ENCODE measurements around the gene PDXK. TPM values are rescaled to one million over a fixed set of nuclear protein-coding genes. Genes with fewer than 3 reads are reported as not detected.

Gene PDXK
- total and polyA plus RNA-seq, 2 donors (not counting 3 experiments of a cell fraction or from before 2014, with no cell fraction given): 44.2 to 59.1 TPM

- BruUV-seq (replicated peaks): no TSS peak
- H3K27me3 ChIP-seq (ENCODE audit: control insufficient read depth in 2 of 2, insufficient read depth in 2 of 2, low read length in 2 of 2): no peaks in the 10 kb centered on the region
- peaks cover 29% of the 10 kb centered on the region for H3K79me2 ChIP-seq (ENCODE audit: control insufficient read depth, insufficient read depth, low read length)
- DNase-seq (ENCODE audit: low read depth, low spot score): no peak
- no peaks in the 10 kb centered on the region for H4K20me1 ChIP-seq (replicated peaks; ENCODE audit: control insufficient read depth, extremely low read depth, insufficient read depth, low read length)
- ChIA-PET POLR2A (no interaction called here), CTCF (no interaction called here)
- intact Hi-C loops (cut with micrococcal nuclease) (no loop called here), dilution Hi-C loops (cut with MboI; ENCODE audit: extremely low pct_ligation_motif_present, low sequenced_read_pairs) (no loop called here)
- H3K4me3 ChIP-seq (replicated peaks in 1 of 3; ENCODE audit: insufficient read depth in 1 of 3, low read depth in 1 of 3, low read length in 3 of 3): no peak overlapping the region
- no peak overlapping the region for H2AFZ ChIP-seq (ENCODE audit: low read depth, low read length)
- H3K4me2 ChIP-seq (ENCODE audit: insufficient read depth, low read length): no peak overlapping the region
- no peaks in the 10 kb centered on the region for H3K9me1 ChIP-seq (replicated peaks; ENCODE audit: control insufficient read depth, extremely low read depth, insufficient read depth, low read length)
- FAIRE-seq: no peak
- no peak overlapping the region for H3K9ac ChIP-seq (replicated peaks; ENCODE audit: extremely low read depth, insufficient read depth, low read length)
- H3K27ac ChIP-seq (ENCODE audit: insufficient read depth, low read depth, low read length): no peak overlapping the region
- no peaks in the 10 kb centered on the region for H3K9me3 ChIP-seq (replicated peaks; ENCODE audit: control insufficient read depth, insufficient read depth, low read length)
- TF ChIP-seq JUN (IDR thresholded peaks at IDR 0.05; ENCODE audit: borderline replicate concordance, insufficient read depth, insufficient read length, low read depth) (no peak), MAX (IDR thresholded peaks at IDR 0.05; ENCODE audit: insufficient read depth, insufficient read length) (no peak), CTCF (IDR thresholded peaks at IDR 0.05; ENCODE audit: extremely low read depth in 1 of 2, insufficient read depth in 1 of 2, low read depth in 1 of 2, low read length in 2 of 2) (no peak), MYC (IDR thresholded peaks at IDR 0.05; ENCODE audit: low read depth, low read length) (no peak), POLR2A (IDR thresholded peaks at IDR 0.05; ENCODE audit: low read depth, low read length) (no peak), FOS (IDR thresholded peaks at IDR 0.05; ENCODE audit: borderline replicate concordance, insufficient read depth, low read length) (no peak), POLR2AphosphoS5 (IDR thresholded peaks at IDR 0.05; ENCODE audit: insufficient read depth, low read depth, low read length) (no peak), EZH2 (IDR thresholded peaks at IDR 0.05; ENCODE audit: borderline replicate concordance, low read depth, low read length, severe bottlenecking) (no peak), GATA2 (IDR thresholded peaks at IDR 0.05; ENCODE audit: insufficient read depth, insufficient read length, low read depth, low read length) (no peak)
- peaks cover 27% of the 10 kb centered on the region for H3K4me1 ChIP-seq (ENCODE audit: control insufficient read depth, extremely low read depth, insufficient read depth, low read length)
- H3K36me3 ChIP-seq (ENCODE audit: control insufficient read depth in 2 of 2, extremely low read depth in 1 of 2, insufficient read depth in 2 of 2, low read length in 2 of 2): no peaks in the 10 kb centered on the region
These were observed 12.5 kb downstream of the PDXK start for GRCh38 chr21:43731476-43731875.

Measured in endothelial cell of umbilical vein (primary cell).